ENCODE measurements around the gene PPP2R3A. TPM values are rescaled to one million over a fixed set of nuclear protein-coding genes. Genes with fewer than 3 reads are reported as not detected.
"Not testable (repeated sequence)": the region's sequence is repeated elsewhere in the genome, so short reads cannot be mapped to it uniquely, and the experiment has no call there.

Gene PPP2R3A
- total RNA-seq, 4 donors from 2014 or later: 6.8 to 9.6 (median 8.2) TPM

- ATAC-seq (ENCODE audit: low FRiP score): peak; percentile 13
These were observed 105.7 kb downstream of the PPP2R3A start for GRCh38 chr3:136070953-136071949.

GRCh38 chr3:136074546-136075170 lies 109.1 kb downstream of the PPP2R3A start:
- no peak for ATAC-seq (ENCODE audit: low FRiP score)
- no peak for TF ChIP-seq CTCF (IDR thresholded peaks at IDR 0.05)
- no peak for DNase-seq (ENCODE audit: low spot score)

More at GRCh38 chr3:136070953-136071949, 105.7 kb downstream of the PPP2R3A start:
- no peak for TF ChIP-seq CTCF (IDR thresholded peaks at IDR 0.05)
- no peak for DNase-seq (ENCODE audit: low spot score)

- TF ChIP-seq CTCF (IDR thresholded peaks at IDR 0.05): peak in 2 of 3 donors; percentile 90 to 91
- peak; percentile 35 for DNase-seq (ENCODE audit: low spot score)
- ATAC-seq (ENCODE audit: low FRiP score): peak; percentile 49
These were observed 109.8 kb downstream of the PPP2R3A start for GRCh38 chr3:136075218-136075808.

DNA sequence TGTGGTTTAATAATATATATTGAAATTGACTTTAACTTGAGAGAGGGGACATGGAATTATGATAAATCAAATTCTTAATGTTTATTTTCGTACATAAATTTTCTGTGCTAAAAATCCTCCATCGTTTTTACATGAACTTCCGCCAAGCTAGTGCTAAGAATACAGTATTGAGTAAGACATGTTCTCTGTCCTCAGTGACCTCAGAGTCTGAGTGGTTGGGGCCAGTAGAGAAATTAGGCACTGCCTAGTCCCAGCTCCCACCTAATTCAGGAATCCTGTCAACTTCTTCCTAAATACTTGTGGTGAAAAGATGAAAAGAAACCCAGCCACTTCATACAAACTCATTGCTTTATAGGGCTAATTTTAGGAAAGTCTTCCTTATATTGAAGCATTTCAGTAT lies 110.3 kb downstream of the PPP2R3A start:
- no peak for TF ChIP-seq CTCF (IDR thresholded peaks at IDR 0.05)
- DNase-seq (ENCODE audit: low spot score) (no peak), ATAC-seq (ENCODE audit: low FRiP score) (no peak)

- ATAC-seq (ENCODE audit: low FRiP score): no peak
- DNase-seq (ENCODE audit: low spot score): no peak
- no peak for TF ChIP-seq CTCF (IDR thresholded peaks at IDR 0.05)
These were observed 113.2 kb downstream of the PPP2R3A start for GRCh38 chr3:136078421-136079364.

DNA sequence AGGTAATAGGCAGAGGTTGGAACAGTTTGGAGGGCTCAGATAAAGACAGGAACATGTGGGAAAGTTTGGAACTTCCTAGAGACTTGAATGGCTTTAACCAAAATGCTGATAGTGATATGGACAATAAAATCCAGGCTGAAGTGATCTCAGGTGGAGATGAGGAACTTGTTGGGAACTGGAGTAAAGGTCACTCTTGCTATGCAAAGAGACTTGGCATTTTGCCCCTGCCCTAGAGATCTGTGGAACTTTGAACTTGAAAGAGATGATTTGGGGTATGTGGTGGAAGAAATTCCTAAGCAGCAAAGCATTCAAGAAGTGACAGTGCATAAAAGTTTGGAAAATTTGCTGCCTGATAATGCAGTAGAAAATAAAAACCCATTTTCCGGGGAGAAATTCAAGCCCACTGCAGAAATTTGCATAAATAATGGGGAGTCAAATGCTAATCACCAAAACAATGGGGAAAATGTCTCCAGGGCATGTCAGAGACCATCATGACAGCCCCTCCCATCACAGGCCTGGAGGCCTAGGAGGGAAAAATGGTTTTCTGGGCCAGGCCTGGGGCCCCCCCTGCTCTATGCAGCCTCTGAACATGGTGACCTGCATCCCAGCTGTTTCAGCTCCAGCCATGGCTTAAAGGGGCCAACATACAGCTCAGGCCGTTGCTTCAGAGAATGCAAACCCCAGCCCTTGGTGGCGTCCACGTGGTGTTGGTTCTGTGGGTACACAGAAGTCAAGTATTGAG lies 118.3 kb downstream of the PPP2R3A start:
- not testable (repeated sequence) for DNase-seq (ENCODE audit: low spot score); ATAC-seq (ENCODE audit: low FRiP score)

- not testable (repeated sequence) for DNase-seq (ENCODE audit: low spot score)
These were observed 119.5 kb downstream of the PPP2R3A start for GRCh38 chr3:136085067-136085466.

More at GRCh38 chr3:136085067-136085466, 119.5 kb downstream of the PPP2R3A start:
- ATAC-seq (ENCODE audit: low FRiP score): not testable (repeated sequence)

All from omental fat pad (tissue), 4 donors.